Kidney (tissue), 14 donors: ENCODE measurements around the gene SLC31A1. TPM values are rescaled to one million over a fixed set of nuclear protein-coding genes. Genes with fewer than 3 reads are reported as not detected.

Experiments used
- DNase-seq, 5 donors: peaks; one replicate each; pipeline ENCODE4 v3.0.0-alpha.2; 2013 to 2020
- FAIRE-seq: peaks from 2 replicates; lab custom pipeline; 2012; peaks lifted over from hg19 to GRCh38; lab: Jason Lieb, UNC
- H3K27ac ChIP-seq, 2 donors: one replicate each; pipeline ENCODE4 v1.7.0; 2013; ENCODE audit warnings: low read depth in 2 of 2, low read length in 2 of 2, inconsistent platforms in 1 of 2
- H3K27me3 ChIP-seq: one replicate; pipeline ENCODE4 v1.7.1; 2013; ENCODE audit warnings: low read length, inconsistent platforms; ENCODE audit not compliant: control insufficient read depth, insufficient read depth
- H3K36me3 ChIP-seq, 3 donors: one replicate each; pipeline versions ENCODE4 v1.7.0 to v1.7.1; 2013; ENCODE audit warnings: low read length in 3 of 3, control low read depth in 1 of 3, inconsistent platforms in 1 of 3; ENCODE audit not compliant: insufficient read depth in 3 of 3, control insufficient read depth in 2 of 3
- H3K4me1 ChIP-seq, 3 donors: one replicate each; pipeline versions ENCODE4 v1.7.0 to v1.7.1; 2013; ENCODE audit warnings: low read length in 3 of 3, inconsistent platforms in 1 of 3, low read depth in 1 of 3; ENCODE audit not compliant: control insufficient read depth in 2 of 3, insufficient read depth in 2 of 3
- H3K4me3 ChIP-seq, 3 donors: one replicate each; pipeline versions ENCODE4 v1.7.0 to v1.8.1; 2013; ENCODE audit warnings: low read length in 3 of 3, control low read depth in 1 of 3, inconsistent platforms in 1 of 3
- H3K9ac ChIP-seq, 3 donors: one replicate each; pipeline versions ENCODE4 v1.7.0 to v1.7.1; 2013; ENCODE audit warnings: low read length in 3 of 3, control low read depth in 1 of 3, inconsistent platforms in 1 of 3
- H3K9me3 ChIP-seq, 3 donors: one replicate each; pipeline versions ENCODE4 v1.7.0 to v1.7.1; 2013; ENCODE audit warnings: low read length in 3 of 3, control low read depth in 1 of 3, inconsistent platforms in 1 of 3; ENCODE audit not compliant: control insufficient read depth in 2 of 3, insufficient read depth in 1 of 3
- intact Hi-C: fragments of 100-400 bp; cut with DNase I; formaldehyde crosslinking; loops from one replicate; pipeline ENCODE4 v1.11.1; 2022
- polyA plus RNA-seq: library from polyadenylated mRNA; stranded (reverse); fragments of 350-450 nt; fragmentation: Illumina TruSeq; extraction: RNeasy Lipid Tissue Mini Kit (QIAGEN cat#74804); gene quantifications from one replicate; pipeline ENCODE4 v1.2.3, GENCODE V29; 2014; ENCODE audit warnings: low read depth, low replicate concordance; ENCODE audit not compliant: insufficient read depth
- total RNA-seq: library from RNA; stranded (reverse); fragmentation: NEBNext Ultra II Directional; extraction: Animal tissue kit (Norgen Biotek cat#: 25700); gene quantifications from one replicate; pipeline ENCODE4 v1.2.1, GENCODE V29; 2021
- TF ChIP-seq, protein P1 (sequence below): IDR thresholded peaks from 3 replicates; pipeline ENCODE4 v1.5.1; 2012; ENCODE audit warnings: mild to moderate bottlenecking, moderate library complexity, borderline replicate concordance; ENCODE audit not compliant: insufficient read depth; ENCODE audit errors: extremely low read depth
- donor health status: control.
- donor health status: control.
- donor health status: control.
- donor health status: control.
- donor health status: control.
- donor health status: DM: yes; HTN: yes; CAD: no.
- donor health status: Normal renal cell carcinoma (clear cell type).

Gene SLC31A1
- total and polyA plus RNA-seq, 2 donors from 2014 or later = 19.5 to 20.1 TPM

DNA sequence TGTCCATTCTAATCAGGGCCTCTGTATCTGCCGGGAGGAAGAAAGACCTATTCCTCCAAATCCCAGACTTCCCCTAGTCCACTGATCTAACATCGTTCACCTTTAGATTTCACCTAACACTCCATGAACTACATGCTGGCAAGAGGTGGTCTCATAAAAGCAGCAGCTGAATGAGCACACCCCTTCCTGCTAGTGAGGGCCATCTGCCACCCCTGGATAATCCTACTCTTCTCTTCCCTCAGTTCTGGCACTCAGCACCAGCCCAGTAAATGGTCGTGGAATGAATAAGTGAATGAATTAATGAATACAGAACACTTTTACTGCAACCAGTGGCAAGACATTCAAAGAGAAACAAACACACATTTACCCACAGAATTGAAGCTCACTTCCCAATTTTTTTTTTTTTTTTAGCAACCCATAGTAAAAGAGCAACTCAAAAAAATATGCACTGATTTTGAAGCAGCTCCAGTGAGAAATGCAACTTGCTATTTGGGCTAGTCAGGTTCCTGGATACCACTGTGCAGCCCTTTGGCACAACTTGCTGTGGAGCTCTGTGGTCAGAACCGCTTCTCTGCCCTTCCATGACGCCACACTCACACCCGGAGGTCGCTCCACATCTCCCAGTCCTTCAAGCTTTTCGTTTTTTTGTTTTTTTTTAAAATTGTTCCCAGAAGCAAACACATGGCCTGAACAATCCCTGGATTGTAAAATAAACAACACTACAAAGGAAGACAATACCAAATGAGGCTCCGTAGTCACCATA lies 75.6 kb downstream of the SLC31A1 start:
- H3K36me3 ChIP-seq = peaks cover 0 to 7% (median 3%) of the 10 kb centered on the region in 3 donors
- H3K9me3 ChIP-seq = no peaks in the 10 kb centered on the region
- no peaks in the 10 kb centered on the region for H3K4me1 ChIP-seq
- H3K4me3 ChIP-seq = no peak overlapping the region
- intact Hi-C loops = no loop called here
- H3K9ac ChIP-seq = no peak overlapping the region
- H3K27ac ChIP-seq = no peak overlapping the region
- no peaks in the 10 kb centered on the region for H3K27me3 ChIP-seq
- DNase-seq = no peak
- no peak for FAIRE-seq
- TF ChIP-seq, protein P1, sequence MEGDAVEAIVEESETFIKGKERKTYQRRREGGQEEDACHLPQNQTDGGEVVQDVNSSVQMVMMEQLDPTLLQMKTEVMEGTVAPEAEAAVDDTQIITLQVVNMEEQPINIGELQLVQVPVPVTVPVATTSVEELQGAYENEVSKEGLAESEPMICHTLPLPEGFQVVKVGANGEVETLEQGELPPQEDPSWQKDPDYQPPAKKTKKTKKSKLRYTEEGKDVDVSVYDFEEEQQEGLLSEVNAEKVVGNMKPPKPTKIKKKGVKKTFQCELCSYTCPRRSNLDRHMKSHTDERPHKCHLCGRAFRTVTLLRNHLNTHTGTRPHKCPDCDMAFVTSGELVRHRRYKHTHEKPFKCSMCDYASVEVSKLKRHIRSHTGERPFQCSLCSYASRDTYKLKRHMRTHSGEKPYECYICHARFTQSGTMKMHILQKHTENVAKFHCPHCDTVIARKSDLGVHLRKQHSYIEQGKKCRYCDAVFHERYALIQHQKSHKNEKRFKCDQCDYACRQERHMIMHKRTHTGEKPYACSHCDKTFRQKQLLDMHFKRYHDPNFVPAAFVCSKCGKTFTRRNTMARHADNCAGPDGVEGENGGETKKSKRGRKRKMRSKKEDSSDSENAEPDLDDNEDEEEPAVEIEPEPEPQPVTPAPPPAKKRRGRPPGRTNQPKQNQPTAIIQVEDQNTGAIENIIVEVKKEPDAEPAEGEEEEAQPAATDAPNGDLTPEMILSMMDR = no peak

DNA sequence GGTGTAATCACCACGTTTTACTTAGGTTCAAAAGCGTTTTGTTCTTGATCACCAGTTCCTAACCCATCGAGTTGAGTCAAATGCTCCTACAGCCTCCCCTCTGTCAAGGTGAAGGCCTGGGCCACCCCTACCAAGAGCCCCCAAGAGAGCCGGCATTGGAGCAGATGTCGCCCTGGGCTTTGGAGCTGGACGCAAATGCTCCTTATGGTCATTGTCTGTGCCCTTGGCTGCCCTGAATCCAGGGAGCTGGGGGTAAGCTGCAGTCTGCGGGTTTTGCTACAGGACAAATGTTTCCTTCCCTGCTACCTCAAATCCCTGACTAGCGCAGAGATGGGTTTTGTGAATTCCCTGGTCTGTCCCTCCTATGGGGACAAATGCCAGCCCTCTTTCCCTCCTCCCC lies 77.0 kb downstream of the SLC31A1 start:
- TF ChIP-seq, protein P1 = no peak
- no peaks in the 10 kb centered on the region for H3K9me3 ChIP-seq

DNA sequence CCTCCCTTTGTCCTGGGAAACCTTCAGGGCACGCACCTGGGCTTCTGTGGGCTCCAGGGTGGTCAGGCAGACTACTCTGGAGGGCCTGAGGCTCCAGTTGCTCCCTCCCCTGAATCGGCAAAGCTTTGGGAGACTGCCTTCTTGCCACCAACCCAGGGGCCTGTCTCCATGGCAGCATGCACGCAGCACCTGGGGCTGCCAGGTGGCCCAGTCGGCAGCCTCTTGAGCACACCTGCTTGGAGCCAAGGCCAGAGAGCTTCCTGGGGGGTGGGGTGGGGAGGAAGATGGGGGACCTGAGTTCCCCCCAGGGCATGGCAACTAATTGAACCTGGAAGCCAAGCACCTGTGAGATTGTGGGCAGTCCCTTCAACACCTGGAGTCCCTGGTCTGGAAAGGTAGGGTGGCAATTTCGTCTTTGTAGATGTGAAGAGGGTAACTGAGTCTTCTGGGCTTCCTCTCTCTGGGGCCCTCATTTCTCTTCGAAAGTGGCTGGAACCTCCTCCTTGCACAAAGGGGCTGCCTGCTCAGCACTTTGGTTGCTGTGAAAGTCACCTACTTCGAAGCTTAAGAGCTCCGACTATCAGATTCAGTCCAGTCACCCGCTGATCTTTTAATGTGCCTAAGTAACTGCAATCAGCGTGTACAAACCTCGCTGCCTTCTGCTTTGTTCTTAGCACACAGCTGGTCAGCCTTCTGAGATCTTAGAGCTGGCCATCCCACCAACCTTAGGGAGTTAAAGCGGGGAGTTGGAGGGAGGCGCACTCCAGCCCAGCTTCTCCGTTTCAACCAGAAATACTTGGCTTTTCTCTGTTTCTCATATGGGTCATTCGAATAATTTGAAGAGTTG lies 77.8 kb downstream of the SLC31A1 start:
- no peak overlapping the region for H3K27ac ChIP-seq
- H3K9ac ChIP-seq = no peak overlapping the region
- no peak for FAIRE-seq
- H3K27me3 ChIP-seq = no peaks in the 10 kb centered on the region
- no peaks in the 10 kb centered on the region for H3K9me3 ChIP-seq
- H3K4me3 ChIP-seq = no peak overlapping the region
- peak in 4 of 5 donors; percentile 45 to 70 (median 47) for DNase-seq
- TF ChIP-seq, protein P1 = no peak
- H3K4me1 ChIP-seq = peaks cover 0 to 2% (median 0%) of the 10 kb centered on the region in 3 donors
- H3K36me3 ChIP-seq = no peaks in the 10 kb centered on the region
- intact Hi-C loops = no loop called here

More for the DNA sequence above, 77.0 kb downstream of the SLC31A1 start:
- Histone ChIP-seq H3K36me3 (no peaks in the 10 kb centered on the region), H3K9ac (no peak overlapping the region), H3K27me3 (no peaks in the 10 kb centered on the region), H3K4me3 (no peak overlapping the region), H3K4me1 (peaks cover 0 to 2% (median 0%) of the 10 kb centered on the region in 3 donors), H3K27ac (no peak overlapping the region)
- no peak for DNase-seq
- no peak for FAIRE-seq
- intact Hi-C loops = no loop called here
